Measurements from ENCODE around the gene PYGO1.
A peak's percentile ranks its signal among the peaks of the same experiment; 100 is the strongest.

The PYGO1 gene

GRCh38 chr15:55564347-55565145 is 23.6 kb downstream of the PYGO1 start:
- DNase-seq (ENCODE audit: low spot score) = no peak

- no peak for DNase-seq (ENCODE audit: low spot score)
Observed at GRCh38 chr15:55562601-55563000, 25.5 kb downstream of the PYGO1 start.

GRCh38 chr15:55555089-55555488 is 33.1 kb downstream of the PYGO1 start:
- DNase-seq (ENCODE audit: low spot score) = no peak

- DNase-seq (ENCODE audit: low spot score) = no peak
Observed at GRCh38 chr15:55552926-55553325, 35.2 kb downstream of the PYGO1 start.

- DNase-seq (ENCODE audit: low spot score) = no peak
Observed at GRCh38 chr15:55552451-55552850, 35.7 kb downstream of the PYGO1 start.

GRCh38 chr15:55549305-55549704 is 38.8 kb downstream of the PYGO1 start:
- no peak for DNase-seq (ENCODE audit: low spot score)

GRCh38 chr15:55546718-55547117 is 41.4 kb downstream of the PYGO1 start:
- no peak for DNase-seq (ENCODE audit: low spot score)

- DNase-seq (ENCODE audit: low spot score) = no peak
Observed at GRCh38 chr15:55535436-55535835, 52.7 kb downstream of the PYGO1 start.

GRCh38 chr15:55532944-55533343 is 55.2 kb downstream of the PYGO1 start:
- no peak for DNase-seq (ENCODE audit: low spot score)

GRCh38 chr15:55530861-55531313 is 57.3 kb downstream of the PYGO1 start:
- DNase-seq (ENCODE audit: low spot score) = no peak

GRCh38 chr15:55528812-55529211 is 59.3 kb downstream of the PYGO1 start:
- no peak for DNase-seq (ENCODE audit: low spot score)

GRCh38 chr15:55527150-55527549 is 61.0 kb downstream of the PYGO1 start:
- no peak for DNase-seq (ENCODE audit: low spot score)

- DNase-seq (ENCODE audit: low spot score) = peak; percentile 58
Observed at GRCh38 chr15:55526559-55527036, 61.5 kb downstream of the PYGO1 start.

GRCh38 chr15:55522742-55523450 is 65.2 kb downstream of the PYGO1 start:
- DNase-seq (ENCODE audit: low spot score) = no peak

- no peak for DNase-seq (ENCODE audit: low spot score)
Observed at GRCh38 chr15:55518641-55519040, 69.5 kb downstream of the PYGO1 start.

- DNase-seq (ENCODE audit: low spot score) = no peak
Observed at GRCh38 chr15:55518009-55518408, 70.1 kb downstream of the PYGO1 start.

GRCh38 chr15:55515991-55516776 is 72.0 kb downstream of the PYGO1 start:
- DNase-seq (ENCODE audit: low spot score) = no peak

GRCh38 chr15:55515491-55515890 is 72.7 kb downstream of the PYGO1 start:
- DNase-seq (ENCODE audit: low spot score) = no peak

GRCh38 chr15:55514414-55514850 is 73.7 kb downstream of the PYGO1 start:
- DNase-seq (ENCODE audit: low spot score) = no peak

GRCh38 chr15:55513621-55514413 is 74.3 kb downstream of the PYGO1 start:
- peak; percentile 17 for DNase-seq (ENCODE audit: low spot score)

- DNase-seq (ENCODE audit: low spot score) = no peak
Observed at GRCh38 chr15:55513152-55513551, 75.0 kb downstream of the PYGO1 start.

GRCh38 chr15:55507567-55507966 is 80.6 kb downstream of the PYGO1 start:
- no peak for DNase-seq (ENCODE audit: low spot score)

Data from kidney capillary endothelial cell (primary cell).